Subcutaneous adipose tissue (tissue), 4 donors: ENCODE results near the gene RSPH4A. TPM values are rescaled to one million over a fixed set of nuclear protein-coding genes. Genes with fewer than 3 reads are reported as not detected.

Experiments used
- total RNA-seq, 4 donors: library from RNA; depleted of rRNA; stranded (reverse); fragments of >200 nt; gene quantifications; one replicate each; pipeline ENCODE4 v1.1.0, GENCODE V29; 2016
- TF ChIP-seq, protein P1 (sequence below): fragments of 450-650 bp; IDR thresholded peaks from one replicate; pipeline ENCODE4 v1.5.1; 2016; ENCODE audit warnings: low read depth, mild to moderate bottlenecking, control low read depth, antibody characterized with exemption, moderate library complexity

The RSPH4A gene
- under 1 TPM in 2 of 4 donors, not detected in 2; 0.17 to 0.22 TPM for total RNA-seq

DNA sequence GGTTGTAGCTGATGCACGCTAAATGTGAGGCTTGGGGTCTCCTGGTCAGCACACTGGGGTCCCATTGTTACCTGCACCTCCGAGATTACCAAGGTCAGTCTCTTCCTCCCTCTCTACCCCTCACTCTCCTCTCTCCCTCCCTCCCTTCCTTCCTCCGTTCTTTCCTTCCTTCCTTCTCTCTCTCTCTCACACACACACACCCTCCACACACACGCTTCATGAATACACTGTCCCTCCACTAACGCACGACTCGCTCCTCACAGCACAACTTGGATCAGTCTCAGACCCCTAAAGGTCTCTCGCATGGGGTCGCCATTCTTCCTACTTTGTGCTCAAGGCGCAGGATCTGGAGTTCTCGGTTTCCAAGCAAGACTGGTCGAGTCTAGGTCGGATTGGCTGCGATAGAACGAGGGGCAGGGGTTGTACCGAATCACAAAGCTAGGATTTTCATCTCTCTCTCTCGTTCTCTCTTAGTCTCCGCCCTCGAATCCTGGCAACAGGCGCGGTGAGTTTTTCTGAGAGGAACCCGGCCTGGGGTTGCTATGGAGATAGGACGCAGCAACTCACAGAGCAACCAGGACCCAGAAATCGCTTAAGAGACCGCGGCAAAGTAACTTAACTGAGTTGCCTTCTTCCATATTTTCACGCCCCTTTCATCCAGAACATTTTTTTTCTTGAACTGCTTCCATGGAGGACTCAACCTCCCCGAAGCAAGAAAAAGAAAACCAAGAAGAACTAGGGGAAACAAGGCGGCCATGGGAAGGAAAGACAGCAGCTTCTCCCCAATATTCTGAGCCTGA lies at the start of gene RSPH4A:
Gene RSPH4A (plus strand): TSS at position 543 of the 800 bp plus-strand sequence. CDS start 145 bp downstream, at position 688.
- TF ChIP-seq, protein P1, sequence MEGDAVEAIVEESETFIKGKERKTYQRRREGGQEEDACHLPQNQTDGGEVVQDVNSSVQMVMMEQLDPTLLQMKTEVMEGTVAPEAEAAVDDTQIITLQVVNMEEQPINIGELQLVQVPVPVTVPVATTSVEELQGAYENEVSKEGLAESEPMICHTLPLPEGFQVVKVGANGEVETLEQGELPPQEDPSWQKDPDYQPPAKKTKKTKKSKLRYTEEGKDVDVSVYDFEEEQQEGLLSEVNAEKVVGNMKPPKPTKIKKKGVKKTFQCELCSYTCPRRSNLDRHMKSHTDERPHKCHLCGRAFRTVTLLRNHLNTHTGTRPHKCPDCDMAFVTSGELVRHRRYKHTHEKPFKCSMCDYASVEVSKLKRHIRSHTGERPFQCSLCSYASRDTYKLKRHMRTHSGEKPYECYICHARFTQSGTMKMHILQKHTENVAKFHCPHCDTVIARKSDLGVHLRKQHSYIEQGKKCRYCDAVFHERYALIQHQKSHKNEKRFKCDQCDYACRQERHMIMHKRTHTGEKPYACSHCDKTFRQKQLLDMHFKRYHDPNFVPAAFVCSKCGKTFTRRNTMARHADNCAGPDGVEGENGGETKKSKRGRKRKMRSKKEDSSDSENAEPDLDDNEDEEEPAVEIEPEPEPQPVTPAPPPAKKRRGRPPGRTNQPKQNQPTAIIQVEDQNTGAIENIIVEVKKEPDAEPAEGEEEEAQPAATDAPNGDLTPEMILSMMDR: no peak

- TF ChIP-seq, protein P1: no peak
Measured at GRCh38 chr6:116568111-116568510, 48.2 kb upstream of the RSPH4A start.

GRCh38 chr6:116568821-116569755 lies 47.2 kb upstream of the RSPH4A start:
- TF ChIP-seq, protein P1: no peak

GRCh38 chr6:116570856-116571682 lies 45.2 kb upstream of the RSPH4A start, which contains the start of gene RWDD1:
TSS of gene RWDD1 (plus strand) at chr6:116571504. CDS start at chr6:116571583, 79 bp downstream.
- TF ChIP-seq, protein P1: no peak

- TF ChIP-seq, protein P1: no peak
Measured at GRCh38 chr6:116571683-116572000, 44.6 kb upstream of the RSPH4A start.

- TF ChIP-seq, protein P1: no peak
Measured at GRCh38 chr6:116572162-116572561, 44.1 kb upstream of the RSPH4A start.
